Activated naive CD4-positive, alpha-beta T cell treated with anti-CD3 and anti-CD28 coated beads, Interleukin-2, amount 50 U/mL, for 24 hours (primary cell): ENCODE measurements around the gene SCAPER.
"Not testable (repeated sequence)": the region's sequence is repeated elsewhere in the genome, so short reads cannot be mapped to it uniquely, and the experiment has no call there.

ENCODE experiments used
- H3K27ac Mint-ChIP-seq: one replicate; pipeline ENCODE4 v1.8.0; 2021; ENCODE audit warnings: mild to moderate bottlenecking, mixed read lengths
- H3K27me3 Mint-ChIP-seq: one replicate; pipeline ENCODE4 v1.8.0; 2021; ENCODE audit warnings: mixed read lengths
- H3K36me3 Mint-ChIP-seq: one replicate; pipeline ENCODE4 v1.8.0; 2021; ENCODE audit warnings: mixed read lengths
- H3K4me1 Mint-ChIP-seq: one replicate; pipeline ENCODE4 v1.8.0; 2021; ENCODE audit warnings: mixed read lengths
- H3K4me3 Mint-ChIP-seq: one replicate; pipeline ENCODE4 v1.8.0; 2021; ENCODE audit warnings: mild to moderate bottlenecking, mixed read lengths
- H3K9me3 Mint-ChIP-seq: one replicate; pipeline ENCODE4 v1.8.0; 2021; ENCODE audit warnings: mixed read lengths

SCAPER gene

DNA sequence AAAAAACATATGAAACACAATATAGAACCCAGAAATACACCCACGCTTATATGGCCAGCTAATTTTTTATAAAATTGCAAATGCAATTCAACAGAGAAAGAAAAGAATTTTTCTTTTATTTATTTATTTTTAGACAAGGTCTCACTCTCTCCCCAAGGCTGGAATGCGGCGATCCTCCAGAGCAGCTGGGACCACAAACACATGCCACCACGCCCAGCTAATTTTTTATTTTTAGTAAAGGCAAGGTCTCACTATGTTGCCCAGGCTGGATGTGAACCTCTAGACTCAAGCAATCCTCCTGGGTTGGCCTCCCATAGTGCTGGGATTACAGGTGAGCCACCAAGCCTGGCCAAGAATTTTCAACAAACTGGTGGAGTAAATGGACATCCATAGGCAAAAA, 117.9 kb downstream of the SCAPER start:
- Mint-ChIP-seq H3K27ac (no peak overlapping the region), H3K36me3 (peaks cover 43% of the 10 kb centered on the region), H3K4me1 (no peaks in the 10 kb centered on the region), H3K9me3 (peaks cover 6% of the 10 kb centered on the region), H3K4me3 (no peak overlapping the region), H3K27me3 (no peaks in the 10 kb centered on the region)

DNA sequence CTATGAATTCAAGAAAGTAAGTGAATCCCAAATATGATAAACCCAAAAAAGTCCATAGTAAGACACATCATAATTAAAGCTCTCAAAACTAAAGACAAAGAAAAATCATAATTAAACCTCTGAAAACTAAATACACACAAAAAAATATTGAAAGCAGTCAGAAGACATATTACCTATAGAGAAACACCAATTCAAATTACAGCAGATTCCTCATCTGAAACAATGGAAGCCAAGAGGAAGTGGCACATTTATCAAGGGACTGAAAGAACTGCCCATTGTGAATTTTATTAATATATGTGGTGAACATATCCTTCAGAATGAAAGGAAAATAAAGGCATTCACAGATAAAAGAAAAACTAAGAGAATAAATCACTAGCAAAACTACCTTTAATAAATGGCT, 128.2 kb downstream of the SCAPER start:
- Mint-ChIP-seq H3K9me3 (peaks cover 6% of the 10 kb centered on the region), H3K4me1 (peaks cover 7% of the 10 kb centered on the region), H3K27me3 (no peaks in the 10 kb centered on the region), H3K36me3 (peaks cover 32% of the 10 kb centered on the region), H3K27ac (no peak overlapping the region), H3K4me3 (no peak overlapping the region)

DNA sequence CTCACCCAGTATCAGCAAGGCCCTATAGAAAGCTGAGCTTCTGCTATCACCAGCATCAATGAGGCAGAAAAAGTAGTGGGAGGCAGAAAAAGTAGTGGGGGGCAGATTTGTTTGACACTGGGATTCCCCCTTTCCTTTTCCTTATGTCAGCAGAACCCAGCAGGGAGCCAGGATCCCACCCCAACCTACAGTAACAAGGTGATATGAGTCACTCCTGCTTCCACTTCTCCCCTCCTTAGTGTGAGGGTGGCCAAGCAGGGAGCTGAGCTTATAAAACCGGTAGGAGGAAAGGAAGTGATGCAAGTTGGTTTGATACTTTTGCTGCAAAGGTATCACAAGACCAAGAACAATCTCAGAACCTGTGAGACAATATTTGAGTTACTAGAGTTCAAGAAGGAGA, 128.7 kb downstream of the SCAPER start:
- Mint-ChIP-seq H3K4me1 (peaks cover 7% of the 10 kb centered on the region), H3K27ac (no peak overlapping the region), H3K36me3 (peaks cover 32% of the 10 kb centered on the region), H3K9me3 (peaks cover 6% of the 10 kb centered on the region), H3K27me3 (no peaks in the 10 kb centered on the region), H3K4me3 (no peak overlapping the region)

DNA sequence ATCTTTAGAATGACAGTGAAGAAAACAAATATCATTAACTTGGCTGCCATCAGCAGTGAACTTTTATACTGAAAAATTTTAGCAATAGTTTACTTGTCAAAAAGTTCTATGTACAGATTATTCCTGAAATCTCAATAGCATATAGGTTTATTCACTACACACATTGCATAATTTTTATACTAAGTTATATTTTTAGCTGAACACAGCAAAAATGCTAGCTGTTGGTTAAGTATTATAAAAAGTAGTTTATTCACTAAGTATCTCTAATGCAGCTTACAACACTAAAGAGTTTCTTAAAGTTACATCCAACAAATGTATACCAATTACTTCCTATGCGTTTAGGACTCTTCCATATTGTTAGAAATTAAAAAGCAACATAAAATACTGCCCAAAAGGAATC, 131.9 kb downstream of the SCAPER start:
- H3K36me3 Mint-ChIP-seq: peaks cover 29% of the 10 kb centered on the region
- H3K4me3 Mint-ChIP-seq: no peak overlapping the region
- H3K4me1 Mint-ChIP-seq: peaks cover 7% of the 10 kb centered on the region
- H3K9me3 Mint-ChIP-seq: peaks cover 6% of the 10 kb centered on the region
- H3K27ac Mint-ChIP-seq: no peak overlapping the region
- no peaks in the 10 kb centered on the region for H3K27me3 Mint-ChIP-seq

DNA sequence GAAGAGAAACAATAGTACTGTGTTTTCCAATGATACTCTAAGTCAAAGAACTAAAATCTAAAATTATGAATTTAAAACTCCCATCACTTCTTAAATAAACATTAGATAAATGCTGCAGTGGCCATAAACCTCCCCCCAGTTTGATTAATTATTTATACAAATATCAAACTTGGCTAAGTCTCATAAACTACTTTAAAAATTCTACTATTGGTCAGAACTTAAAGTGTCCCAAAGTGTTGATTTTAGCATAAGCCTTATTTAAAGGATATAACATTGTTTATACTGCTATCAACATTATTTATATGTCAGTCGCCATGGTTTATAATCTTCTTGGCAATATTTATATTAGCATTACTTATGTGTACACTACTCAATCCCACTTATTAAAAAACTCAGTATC, 132.4 kb downstream of the SCAPER start:
- Mint-ChIP-seq H3K36me3 (peaks cover 31% of the 10 kb centered on the region), H3K9me3 (peaks cover 6% of the 10 kb centered on the region), H3K27ac (no peak overlapping the region), H3K4me1 (peaks cover 7% of the 10 kb centered on the region), H3K27me3 (no peaks in the 10 kb centered on the region), H3K4me3 (no peak overlapping the region)

DNA sequence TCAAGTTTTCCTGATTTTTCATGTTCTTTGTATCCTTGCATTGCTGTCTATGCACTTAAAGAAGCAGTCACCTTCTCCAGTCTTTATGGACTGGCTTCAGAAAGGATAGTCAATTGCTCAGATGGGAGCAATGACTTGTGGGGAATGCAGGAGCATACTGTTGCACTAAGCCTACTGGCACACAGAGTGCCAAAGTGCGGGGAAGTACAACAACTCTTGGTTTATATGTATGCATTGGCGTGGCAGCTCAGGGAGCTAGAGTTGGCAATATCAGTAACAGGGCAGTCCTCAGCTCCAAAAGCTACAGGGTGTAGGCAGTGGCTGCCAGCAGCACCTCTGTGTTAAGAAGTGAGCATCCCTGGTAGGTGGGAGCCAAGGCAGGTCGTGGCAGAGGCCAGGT, 141.1 kb downstream of the SCAPER start:
- Mint-ChIP-seq H3K9me3 (peaks cover 15% of the 10 kb centered on the region), H3K36me3 (peaks cover 47% of the 10 kb centered on the region), H3K4me1 (no peaks in the 10 kb centered on the region), H3K27me3 (no peaks in the 10 kb centered on the region), H3K4me3 (no peak overlapping the region), H3K27ac (no peak overlapping the region)

DNA sequence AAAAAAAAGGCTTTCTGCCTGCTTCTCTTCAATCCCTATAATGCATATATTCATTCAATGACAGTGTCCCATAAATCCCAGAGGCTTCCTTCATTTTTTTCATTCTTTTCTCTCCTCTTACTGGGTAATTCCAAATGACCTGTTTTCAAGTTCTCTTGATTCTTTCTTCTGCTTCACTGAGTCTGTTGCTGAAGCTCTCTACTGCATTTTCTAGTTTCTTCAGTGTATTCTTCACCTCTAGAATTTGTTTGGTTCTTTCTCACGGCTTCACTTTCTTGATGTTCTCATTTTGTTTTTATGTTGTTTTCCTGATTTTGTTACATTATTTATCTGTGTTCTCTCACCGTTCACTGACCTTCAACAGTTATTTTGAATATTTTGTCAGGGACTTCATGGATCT, 141.6 kb downstream of the SCAPER start:
- Mint-ChIP-seq H3K36me3 (peaks cover 47% of the 10 kb centered on the region), H3K4me3 (no peak overlapping the region), H3K4me1 (no peaks in the 10 kb centered on the region), H3K9me3 (peaks cover 15% of the 10 kb centered on the region), H3K27ac (no peak overlapping the region), H3K27me3 (no peaks in the 10 kb centered on the region)

DNA sequence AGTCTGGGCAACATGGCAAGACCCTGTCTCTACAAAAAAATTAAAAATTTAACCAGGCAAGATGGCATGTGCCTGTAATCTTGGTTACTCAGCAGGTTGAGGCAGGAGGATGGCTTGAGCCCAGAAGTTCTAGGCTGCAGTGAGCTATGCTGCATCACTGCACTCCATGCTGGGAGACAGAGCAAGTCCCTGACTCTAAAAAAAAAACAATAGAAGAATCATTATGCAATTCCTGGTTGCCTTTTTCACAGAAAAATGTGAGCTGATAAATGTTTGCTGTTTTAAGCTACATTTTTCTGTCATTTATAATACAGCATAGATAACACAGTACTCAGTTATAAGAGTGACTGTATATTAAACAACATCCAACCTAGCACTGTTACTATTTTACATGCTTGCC, 148.8 kb downstream of the SCAPER start:
- peaks cover 10% of the 10 kb centered on the region for H3K4me1 Mint-ChIP-seq
- no peak overlapping the region for H3K4me3 Mint-ChIP-seq
- no peaks in the 10 kb centered on the region for H3K27me3 Mint-ChIP-seq
- H3K27ac Mint-ChIP-seq: no peak overlapping the region
- H3K9me3 Mint-ChIP-seq: no peaks in the 10 kb centered on the region
- peaks cover 29% of the 10 kb centered on the region for H3K36me3 Mint-ChIP-seq

DNA sequence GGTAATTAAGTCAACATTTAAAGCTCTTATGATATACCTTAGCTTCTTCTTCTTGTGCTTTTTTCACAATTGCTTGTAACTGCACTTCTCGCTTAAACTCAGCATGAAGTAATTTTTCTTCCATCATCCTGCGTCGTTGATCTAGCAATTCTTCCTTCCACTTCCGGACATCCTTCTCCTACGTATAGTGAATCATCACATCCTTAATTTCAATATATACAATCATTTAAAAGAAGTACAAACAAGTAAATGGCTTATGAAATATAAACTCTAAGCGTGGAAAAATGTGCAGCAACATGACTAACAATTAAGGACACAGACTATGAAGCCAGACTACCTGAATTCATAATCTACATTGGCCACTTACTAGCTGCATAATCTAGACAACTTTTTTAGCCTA, 151.4 kb downstream of the SCAPER start:
- Mint-ChIP-seq H3K9me3 (no peaks in the 10 kb centered on the region), H3K27me3 (no peaks in the 10 kb centered on the region), H3K4me1 (peaks cover 29% of the 10 kb centered on the region), H3K36me3 (peaks cover 32% of the 10 kb centered on the region), H3K4me3 (no peak overlapping the region), H3K27ac (no peak overlapping the region)

DNA sequence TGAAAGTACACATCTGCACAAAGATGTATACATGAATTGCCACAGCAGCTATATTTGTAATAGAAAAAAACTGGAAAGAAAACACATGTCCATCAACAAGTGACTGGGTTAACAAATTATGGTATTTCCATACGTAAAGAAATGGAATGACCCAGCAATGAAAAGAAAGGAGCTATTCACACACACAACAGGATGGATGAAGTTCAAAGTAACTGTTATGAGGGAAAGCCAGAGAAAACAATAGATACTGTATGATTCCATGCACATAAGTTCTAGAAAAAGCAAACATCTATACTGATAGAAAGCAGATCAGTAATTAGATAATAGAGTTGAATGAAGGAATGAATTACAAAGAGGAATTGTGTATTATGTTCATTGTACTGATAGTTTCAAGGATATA, 152.0 kb downstream of the SCAPER start:
- Mint-ChIP-seq H3K4me3 (no peak overlapping the region), H3K27me3 (no peaks in the 10 kb centered on the region), H3K9me3 (no peaks in the 10 kb centered on the region), H3K27ac (no peak overlapping the region), H3K36me3 (peaks cover 37% of the 10 kb centered on the region), H3K4me1 (peaks cover 29% of the 10 kb centered on the region)

DNA sequence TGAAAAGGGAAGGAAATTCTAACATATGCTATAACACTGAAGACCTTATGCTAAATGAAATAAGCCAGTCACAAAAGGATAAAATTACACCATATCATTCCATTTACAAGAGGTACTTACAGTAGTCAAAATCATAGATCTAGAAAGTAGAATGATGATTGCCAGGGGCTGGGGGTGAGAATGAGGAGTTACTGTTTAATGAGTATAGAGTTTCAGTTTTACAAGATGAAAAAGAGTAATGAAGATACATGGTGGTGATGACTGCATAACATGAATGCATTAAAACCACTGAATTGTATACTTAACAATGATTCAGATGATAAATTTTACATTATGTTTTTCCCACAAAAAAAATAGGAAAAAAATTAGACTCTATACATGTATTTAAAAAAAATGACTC, 152.6 kb downstream of the SCAPER start:
- Mint-ChIP-seq H3K27ac (no peak overlapping the region), H3K4me3 (no peak overlapping the region), H3K27me3 (no peaks in the 10 kb centered on the region), H3K36me3 (peaks cover 37% of the 10 kb centered on the region), H3K4me1 (peaks cover 29% of the 10 kb centered on the region), H3K9me3 (no peaks in the 10 kb centered on the region)

DNA sequence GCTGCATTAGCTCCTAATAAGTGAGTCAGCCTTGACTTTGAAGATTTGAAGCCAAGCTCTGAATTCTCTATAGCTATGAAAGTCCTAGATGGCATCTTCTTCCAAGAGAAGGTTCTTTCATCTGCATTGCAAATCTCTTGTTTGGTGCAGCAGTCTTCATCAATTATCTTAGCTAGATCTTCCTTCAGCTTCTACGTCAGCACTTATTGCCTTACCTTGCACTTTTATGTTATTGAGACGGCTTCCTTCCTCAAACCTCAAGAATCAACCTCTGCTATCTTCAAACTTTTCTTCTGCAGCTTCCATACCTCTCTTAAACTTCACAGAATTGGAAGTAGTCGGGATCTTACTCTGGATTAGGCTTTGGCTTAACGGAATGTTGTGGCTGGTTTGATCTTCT, 167.6 kb downstream of the SCAPER start:
- Mint-ChIP-seq H3K27ac (no peak overlapping the region), H3K4me3 (no peak overlapping the region), H3K36me3 (peaks cover 41% of the 10 kb centered on the region), H3K9me3 (no peaks in the 10 kb centered on the region), H3K27me3 (no peaks in the 10 kb centered on the region), H3K4me1 (no peaks in the 10 kb centered on the region)

DNA sequence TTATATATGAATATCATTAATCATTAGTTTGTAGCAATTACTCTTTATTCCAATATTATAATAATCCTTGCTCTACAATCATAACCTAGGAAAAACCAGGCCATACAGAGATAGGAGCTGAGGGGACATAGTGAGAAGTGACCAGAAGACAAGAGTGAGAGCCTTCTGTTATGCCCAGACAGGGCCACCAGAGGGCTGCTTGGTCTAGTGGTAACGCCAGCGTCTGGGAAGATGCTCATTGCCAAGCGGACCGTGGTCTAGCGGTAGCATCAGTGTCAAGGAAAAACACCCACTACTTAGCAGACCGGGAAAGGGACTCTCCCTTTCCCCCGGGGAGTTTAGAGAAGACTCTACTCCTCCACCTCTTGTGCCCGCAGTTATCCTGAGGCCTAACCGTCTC, 172.8 kb downstream of the SCAPER start:
- not testable (repeated sequence) for H3K27me3 Mint-ChIP-seq, H3K27ac Mint-ChIP-seq, H3K4me3 Mint-ChIP-seq, H3K4me1 Mint-ChIP-seq, H3K9me3 Mint-ChIP-seq
- H3K36me3 Mint-ChIP-seq: peaks cover 39% of the 10 kb centered on the region

DNA sequence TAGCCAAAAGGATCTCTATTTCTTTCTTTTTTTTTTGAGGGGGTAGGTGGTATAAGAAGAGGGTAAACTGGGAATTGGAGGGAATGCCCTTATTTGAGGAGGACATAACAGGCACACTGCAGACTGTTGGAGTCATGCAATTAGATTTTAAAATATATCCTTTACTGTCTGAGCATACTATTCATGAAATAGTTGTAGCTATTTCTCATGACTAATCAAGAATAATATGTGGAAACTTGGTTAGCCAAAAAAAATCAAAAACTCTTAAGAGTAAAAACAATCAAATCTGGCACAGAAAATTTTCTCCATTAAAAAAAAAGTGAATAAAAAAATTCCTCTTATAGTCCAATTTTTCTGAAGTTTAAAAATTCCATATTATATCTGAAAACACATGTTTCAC, 174.9 kb downstream of the SCAPER start:
- peaks cover 47% of the 10 kb centered on the region for H3K36me3 Mint-ChIP-seq
- H3K27me3 Mint-ChIP-seq: no peaks in the 10 kb centered on the region
- peaks cover 4% of the 10 kb centered on the region for H3K9me3 Mint-ChIP-seq
- H3K4me3 Mint-ChIP-seq: no peak overlapping the region
- no peak overlapping the region for H3K27ac Mint-ChIP-seq
- no peaks in the 10 kb centered on the region for H3K4me1 Mint-ChIP-seq

DNA sequence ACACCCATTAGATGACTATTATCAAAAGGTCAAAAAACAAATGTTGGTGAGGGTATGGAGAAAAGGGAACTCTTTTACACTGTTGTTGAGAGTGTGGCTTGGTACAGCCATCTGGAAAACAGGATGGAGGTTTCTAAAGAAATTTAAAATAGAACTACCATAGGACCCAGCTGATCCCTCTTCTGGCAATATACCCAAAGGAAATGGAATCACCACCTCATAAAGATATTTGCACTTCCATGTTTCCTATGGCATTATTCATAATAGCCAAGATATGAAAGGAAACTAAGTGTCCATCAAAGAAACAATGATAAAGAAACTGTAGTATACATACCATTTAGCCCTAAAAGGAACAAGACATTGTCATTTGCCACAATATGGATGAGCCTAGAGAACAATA, 186.3 kb downstream of the SCAPER start:
- H3K27ac Mint-ChIP-seq: no peak overlapping the region
- H3K4me3 Mint-ChIP-seq: no peak overlapping the region
- no peaks in the 10 kb centered on the region for H3K4me1 Mint-ChIP-seq
- H3K36me3 Mint-ChIP-seq: peaks cover 45% of the 10 kb centered on the region
- no peaks in the 10 kb centered on the region for H3K27me3 Mint-ChIP-seq
- H3K9me3 Mint-ChIP-seq: peaks cover 34% of the 10 kb centered on the region

DNA sequence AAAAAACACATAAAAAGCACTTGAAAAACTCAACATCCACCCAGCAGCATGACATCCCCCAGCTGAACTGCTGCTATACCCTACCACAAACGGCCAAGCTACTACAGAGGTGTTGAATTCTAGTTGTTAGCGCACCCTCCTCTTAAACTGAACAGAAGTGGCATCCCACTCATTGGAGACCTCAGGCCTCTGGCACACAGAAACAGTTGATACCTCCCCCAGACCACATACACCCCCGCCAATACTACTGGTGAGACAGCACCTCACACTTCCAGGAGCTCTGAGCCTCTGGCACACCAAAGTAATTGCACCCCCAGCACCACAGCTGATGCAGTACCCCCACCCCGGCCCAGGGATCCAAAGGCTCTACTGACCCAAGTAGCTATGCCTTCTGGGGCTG, 190.2 kb downstream of the SCAPER start:
- Mint-ChIP-seq H3K27me3 (no peaks in the 10 kb centered on the region), H3K27ac (no peak overlapping the region), H3K4me1 (peaks cover 8% of the 10 kb centered on the region), H3K9me3 (peaks cover 23% of the 10 kb centered on the region), H3K36me3 (peaks cover 48% of the 10 kb centered on the region), H3K4me3 (no peak overlapping the region)

DNA sequence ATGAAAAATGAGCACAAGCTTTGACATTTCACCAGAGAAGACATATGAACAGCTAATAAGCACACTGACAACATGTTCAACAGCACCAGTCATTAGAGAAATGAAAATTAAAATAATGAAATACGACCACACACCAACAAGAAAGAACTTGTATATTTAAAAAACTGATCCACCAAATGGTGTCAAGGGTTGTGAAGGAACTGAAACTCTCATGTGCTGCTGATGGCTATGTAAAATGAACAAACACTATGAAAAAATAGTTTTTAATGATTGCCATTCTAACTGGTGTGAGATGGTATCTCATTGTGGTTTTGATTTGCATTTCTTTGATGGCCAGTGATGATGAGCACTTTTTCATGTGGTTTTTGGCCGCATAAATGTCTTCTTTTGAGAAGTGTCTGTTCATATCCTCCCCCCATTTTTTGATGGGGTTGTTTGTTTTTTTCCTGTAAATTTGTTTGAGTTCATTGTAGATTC, 193.8 kb downstream of the SCAPER start:
- H3K9me3 Mint-ChIP-seq: peaks cover 8% of the 10 kb centered on the region
- peaks cover 38% of the 10 kb centered on the region for H3K36me3 Mint-ChIP-seq
- H3K4me1 Mint-ChIP-seq: peaks cover 14% of the 10 kb centered on the region
- H3K4me3 Mint-ChIP-seq: no peak overlapping the region
- H3K27ac Mint-ChIP-seq: no peak overlapping the region
- H3K27me3 Mint-ChIP-seq: no peaks in the 10 kb centered on the region
